NCI-H82 (cell line): ENCODE results near the gene KIF17.

Source experiments
- DNase-seq: peaks from one replicate; lab custom pipeline; 2025; lab: John Stamatoyannopoulos, UW

Gene KIF17

DNA sequence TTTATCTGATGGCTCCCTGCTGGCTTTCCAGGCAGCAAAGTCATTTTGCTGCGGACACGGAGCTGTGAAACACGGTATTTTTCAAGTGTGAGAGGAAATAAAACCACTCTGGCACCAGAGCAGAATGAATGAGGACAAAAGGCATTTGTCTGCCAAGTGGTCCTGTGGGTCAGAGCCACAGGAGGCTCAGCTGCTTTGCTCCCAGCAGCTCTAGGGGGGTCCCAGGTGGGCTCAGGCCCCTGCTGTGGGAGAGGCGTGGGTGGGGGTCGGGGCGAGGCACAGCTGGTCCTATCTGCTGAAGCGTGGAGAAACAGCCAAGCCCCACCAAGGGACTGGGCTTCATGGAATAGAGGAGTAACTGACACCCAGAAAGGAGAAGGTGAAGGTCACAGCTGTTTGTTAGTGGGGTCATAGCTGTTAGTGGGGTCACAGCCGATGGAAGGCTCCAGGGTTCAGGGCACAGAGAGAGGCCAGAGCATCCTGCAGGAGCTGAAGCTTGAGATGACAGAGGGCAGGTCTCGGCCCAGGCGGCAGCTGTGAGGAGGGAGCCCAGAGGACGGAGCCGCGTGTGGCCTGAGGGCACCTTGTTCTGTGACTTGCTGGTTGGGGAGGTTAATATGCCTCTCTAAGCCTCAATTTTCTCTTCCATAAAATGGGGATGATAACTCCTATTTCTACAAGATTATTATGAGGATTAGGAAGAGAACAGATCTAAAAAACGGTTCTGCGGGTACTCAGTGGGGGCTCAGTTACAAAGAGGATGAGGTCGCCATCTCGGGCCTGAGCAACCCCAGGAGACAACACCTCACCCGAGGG is 7.1 kb downstream of the KIF17 start:
- no peak for DNase-seq

DNA sequence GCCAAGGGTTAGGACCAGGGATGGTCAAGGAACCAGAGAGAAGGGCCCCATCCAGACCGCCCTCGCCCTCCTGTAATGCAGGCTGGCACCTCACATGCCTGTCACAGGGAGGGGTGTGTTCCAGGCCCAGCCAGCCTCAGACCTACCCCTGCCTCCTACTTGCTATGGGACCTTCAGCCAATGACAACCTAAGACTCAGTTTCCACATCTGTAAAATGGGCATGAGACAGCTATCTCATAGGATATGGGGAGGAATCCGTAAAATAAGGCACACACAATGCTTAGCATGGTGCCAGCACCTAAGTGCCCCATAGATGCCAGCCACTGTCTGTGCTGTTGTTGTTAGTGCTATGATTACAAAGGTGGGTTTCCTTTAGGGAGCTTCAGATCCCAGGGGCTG is 7.9 kb downstream of the KIF17 start:
- DNase-seq: no peak

DNA sequence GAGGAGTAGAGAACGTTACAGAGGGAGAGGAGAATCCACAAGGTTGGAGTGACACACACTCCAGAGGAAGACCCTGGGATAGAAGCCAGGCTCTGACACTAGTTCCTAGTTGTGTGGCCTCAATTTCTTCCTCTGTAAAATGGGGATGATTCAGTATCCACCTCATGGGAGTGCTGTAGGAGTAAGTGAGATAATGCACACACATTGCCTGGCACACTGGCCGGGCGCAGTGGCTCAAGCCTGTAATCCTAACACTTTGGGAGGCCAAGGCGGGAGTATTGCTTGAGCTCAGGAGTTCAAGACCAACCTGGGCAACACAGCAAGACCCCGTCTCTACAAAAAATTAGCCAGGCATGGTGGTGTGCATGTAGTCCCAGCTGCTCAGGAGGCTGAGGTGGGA is 8.9 kb downstream of the KIF17 start:
- no peak for DNase-seq

DNA sequence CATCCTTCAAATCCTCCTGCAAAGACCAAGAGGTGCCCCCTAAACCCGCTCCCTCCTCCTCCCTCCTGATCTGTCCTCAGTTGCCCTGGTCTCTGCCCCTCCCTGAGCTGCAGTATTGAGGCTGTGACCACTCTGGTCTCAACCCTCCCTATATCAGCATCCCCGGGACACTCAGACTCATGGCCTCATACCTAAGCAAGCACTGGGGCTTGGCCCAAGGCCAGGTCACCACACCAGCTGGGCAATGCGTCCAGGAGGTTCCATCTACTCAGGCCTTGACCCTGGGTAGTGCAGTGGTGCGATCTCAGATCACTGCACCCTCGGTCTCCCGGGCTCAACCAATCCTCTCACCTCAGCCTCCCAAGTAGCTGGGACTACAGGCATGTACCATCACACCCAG is 9.8 kb downstream of the KIF17 start:
- DNase-seq: no peak

DNA sequence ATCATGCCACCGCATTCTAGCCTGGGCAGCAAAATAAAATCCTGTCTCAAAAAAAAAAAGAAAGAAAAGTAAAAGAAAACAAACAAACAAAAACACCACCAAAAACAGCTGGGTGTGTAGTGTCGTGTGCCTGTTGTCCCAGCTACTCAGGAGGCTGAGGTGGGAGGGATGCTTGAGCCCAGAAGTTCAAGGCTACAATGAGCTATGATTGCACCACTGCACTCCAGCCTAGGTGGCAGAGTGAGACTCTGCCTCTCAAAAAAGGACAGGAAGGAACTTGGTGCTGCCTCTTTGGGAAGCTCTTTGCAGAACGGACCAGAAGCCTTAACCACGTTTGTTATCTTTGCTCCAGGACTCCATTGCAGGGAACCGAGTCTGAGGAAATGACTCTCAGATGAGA is 11.0 kb downstream of the KIF17 start:
- no peak for DNase-seq

DNA sequence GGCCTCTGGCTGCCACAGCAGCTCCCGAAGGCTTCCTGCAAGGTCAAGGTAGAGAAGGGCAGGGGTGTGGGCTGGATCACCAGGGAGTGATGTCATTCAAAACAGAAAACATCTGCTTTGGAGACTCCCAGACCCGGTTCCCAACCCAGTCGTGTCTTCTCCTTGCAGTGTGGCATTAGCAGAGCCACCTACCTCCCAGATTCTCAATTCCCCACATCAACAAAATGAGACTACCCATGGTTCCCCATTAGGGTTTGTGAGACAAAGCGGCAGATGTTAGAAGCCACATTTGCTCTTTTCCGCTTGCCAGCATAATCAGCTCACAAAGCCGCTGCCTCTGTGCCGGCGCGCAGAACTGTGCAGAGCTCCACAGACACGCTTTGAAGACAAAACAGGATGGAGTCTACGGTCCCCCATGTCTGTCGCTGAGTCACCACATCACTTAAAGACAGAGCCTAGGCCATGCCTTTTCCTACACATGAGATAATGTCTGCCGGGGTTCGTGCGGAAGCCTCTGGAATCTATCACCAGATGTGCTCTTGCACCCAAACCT is 12.5 kb downstream of the KIF17 start:
- peak; percentile 68 for DNase-seq

DNA sequence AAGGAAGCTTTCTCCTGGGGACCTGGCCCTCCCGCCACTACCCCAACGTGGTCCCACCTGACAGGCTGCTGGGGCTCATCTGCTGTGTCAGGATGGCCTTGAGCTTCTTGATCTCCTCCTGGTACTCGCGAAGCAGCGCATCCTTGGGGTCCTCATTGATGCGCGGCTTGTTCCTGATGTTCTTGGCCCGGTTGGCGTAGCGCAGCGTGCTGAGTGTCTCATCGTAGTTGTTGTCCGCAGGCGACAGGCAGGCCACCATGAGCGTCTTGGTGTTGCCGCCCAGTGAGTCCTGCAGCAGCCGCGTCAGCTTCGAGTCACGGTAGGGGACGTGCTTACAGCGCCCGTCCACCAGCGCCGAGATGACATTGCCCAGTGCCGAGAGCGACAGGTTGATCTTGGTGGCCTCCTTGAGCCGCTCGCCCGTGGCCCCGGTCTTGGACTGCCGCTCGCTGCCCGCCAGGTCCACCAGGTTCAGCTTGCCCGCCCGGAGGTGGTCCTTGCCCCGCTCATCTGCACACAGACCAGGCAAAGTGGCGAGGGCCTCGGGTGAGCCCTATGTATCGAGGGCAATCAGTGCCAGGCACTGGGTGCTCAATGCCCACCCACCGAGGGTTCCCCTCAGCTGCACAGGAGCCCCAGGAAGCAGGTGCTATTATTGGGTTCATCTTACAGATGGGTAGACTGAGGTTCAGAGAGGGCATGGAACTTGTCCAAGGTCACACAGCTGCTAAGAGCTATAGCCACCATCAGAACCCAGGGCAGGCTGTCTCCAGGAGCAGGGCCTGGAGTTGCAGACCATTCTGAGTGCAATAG is 13.2 kb downstream of the KIF17 start:
- no peak for DNase-seq

DNA sequence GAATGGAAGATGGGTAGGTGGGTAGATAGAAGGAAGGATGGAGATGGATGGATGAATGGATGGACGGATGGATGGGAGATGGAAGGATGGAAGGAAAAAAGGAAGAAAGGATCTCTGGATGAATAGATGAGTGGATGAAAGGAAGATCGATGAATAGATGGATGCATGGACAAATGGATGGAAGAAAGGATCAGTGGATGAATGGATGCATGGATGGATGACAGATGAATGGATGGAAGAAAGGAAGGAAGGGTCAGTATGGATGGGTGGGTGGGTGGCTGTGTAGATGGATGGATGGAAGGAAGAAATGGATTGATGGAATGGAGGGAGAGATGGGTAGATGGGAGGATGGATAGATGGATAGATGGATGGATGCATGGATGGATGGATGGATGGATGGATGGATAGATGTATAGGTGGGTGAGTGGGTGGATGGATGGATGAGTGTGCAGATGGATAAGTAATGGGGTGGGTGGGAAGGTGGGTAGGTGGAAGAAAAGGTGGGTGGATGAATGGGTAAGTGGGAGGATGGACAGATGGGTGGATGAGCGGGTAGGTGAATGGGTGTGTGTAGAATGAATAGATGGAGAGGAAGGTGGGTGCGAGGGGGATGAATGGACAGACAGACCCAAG is 14.6 kb downstream of the KIF17 start:
- DNase-seq: no peak

DNA sequence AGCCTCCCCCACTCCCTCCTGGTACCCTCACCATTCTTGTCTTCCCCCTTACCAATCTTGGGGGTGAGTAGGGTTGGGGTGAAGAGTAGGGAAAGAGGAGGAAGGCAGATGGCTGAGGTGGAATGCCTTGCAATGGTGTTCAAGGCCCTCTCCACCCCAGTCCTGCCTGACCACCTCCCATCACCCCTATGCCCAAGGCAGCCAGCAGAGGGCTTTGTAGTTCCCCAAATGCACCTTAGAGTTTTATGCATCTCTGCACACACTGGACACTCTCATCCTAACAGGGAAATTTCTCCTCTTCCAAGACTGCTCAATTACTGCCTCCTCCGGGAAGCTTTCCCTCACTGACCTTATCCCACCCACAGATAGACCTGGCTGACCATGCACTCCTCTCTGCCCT is 15.4 kb downstream of the KIF17 start:
- DNase-seq: no peak

DNA sequence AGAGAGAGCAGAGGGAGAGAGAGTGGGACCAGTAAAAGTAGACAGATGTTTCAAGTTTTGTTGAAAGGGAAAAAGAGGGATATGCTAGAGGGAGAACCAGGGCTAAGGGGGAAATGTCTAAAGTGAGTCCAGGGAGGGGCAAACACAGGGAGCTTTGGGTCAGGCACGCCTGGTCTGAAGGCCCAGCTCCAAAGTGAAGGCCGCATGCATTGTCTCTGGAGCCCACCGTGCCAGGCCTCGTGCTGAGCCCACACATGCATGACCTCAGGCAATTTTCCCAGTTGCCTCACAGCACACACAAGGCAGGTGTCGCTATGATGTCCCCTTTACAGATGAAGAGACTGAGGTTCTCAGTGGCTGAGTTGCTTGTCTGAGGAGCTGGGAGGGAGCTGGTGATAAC is 16.0 kb downstream of the KIF17 start:
- DNase-seq: no peak

DNA sequence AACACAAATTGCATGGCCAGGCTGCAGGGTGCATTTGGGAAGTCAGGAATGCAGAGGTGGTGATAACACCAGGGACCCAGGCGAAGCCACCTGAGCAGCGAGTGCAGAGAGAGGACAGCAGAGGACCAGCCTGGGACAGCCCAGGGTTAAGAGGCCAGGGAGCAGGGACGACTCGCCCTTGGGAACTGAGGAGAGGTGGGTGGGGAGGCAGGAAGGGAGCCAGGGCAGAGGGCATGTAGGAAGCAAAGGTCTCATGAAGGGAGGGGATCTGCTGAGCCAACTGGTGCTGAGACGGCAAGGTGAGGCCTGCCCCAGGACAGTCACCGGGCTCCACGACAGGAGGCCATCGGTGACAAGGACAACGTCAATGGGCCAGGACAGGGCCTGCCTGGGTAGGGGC is 16.4 kb downstream of the KIF17 start:
- DNase-seq: no peak

DNA sequence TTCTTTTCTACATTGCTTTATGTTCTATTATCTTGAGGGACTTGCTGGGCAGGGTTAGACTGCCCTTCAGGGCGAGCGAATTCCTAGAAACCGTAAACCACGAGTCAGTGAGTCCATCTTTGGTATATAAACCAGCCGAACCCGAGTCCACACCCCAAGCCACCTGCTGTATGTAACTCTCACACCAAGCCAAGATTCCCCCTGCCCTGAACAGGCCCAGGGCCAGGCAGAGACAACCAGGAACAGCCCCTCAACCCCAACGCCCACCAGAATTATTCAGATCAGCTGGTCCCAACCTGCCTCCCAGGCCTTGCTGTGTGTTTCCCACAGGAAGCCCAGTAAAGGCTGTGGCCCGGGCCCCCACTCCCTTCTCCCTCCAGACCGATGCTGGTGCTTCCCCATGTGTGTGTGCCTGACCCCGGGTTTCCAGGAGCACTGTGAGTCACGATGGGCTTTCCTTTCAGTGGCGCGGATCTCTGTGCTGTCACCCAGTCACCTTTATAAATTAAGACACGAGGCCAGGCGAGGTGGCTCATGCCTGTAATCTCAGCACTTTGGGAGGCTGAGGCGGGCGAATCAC is 17.1 kb downstream of the KIF17 start:
- no peak for DNase-seq

DNA sequence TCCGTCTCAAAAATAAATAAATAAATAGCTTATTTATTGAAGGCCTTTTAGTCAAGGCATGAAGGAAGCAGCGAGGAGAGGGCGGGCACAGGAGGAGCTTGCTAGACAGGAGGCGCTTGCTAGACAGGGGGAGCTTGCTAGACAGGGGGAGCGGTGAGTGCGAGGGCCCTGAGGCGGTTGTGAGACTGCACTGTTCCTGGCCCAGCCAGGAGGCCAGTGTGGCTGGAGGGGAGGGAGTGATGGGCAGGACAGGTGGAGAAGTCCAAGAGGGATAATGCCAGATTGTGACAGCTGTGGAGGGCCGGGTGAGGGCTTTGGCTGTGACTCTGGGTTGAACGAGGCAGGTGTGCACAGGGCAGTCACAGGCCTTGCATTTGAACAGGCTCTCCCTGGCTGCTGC is 18.2 kb downstream of the KIF17 start:
- DNase-seq: peak; percentile 50

DNA sequence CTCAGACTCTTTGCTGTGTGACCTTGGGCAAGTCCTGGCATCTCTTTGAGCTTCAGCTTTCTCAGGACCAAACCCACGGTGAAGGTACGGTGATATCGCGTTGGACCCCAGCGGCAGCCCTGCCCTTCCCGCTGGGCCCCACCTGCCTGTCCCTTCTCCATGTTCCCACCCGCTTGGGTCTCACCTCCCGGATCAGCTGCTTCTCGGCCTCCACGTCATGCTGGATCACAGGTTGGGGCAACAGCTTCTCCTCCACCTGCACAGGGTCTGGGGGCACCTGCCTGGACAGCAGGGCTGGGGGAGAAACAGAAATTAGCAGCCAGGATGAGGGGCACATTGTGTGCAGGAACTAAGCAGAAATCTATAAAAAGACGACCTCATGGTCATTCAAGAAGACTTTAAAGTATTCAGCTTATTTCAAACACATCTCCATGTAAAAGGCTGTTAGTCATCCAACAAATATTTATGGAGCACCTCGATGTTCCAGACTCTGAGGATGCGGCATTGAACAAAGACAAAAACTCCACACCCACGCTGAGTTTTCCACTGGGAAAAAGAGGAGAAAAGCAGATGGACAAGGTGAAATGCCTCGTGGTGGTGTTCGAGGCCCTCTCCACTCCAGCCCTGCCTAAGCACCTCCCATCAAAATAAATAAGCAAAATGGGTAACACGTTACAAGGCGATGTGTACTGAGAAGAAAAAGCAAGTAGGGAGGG is 19.5 kb downstream of the KIF17 start:
- DNase-seq: no peak

DNA sequence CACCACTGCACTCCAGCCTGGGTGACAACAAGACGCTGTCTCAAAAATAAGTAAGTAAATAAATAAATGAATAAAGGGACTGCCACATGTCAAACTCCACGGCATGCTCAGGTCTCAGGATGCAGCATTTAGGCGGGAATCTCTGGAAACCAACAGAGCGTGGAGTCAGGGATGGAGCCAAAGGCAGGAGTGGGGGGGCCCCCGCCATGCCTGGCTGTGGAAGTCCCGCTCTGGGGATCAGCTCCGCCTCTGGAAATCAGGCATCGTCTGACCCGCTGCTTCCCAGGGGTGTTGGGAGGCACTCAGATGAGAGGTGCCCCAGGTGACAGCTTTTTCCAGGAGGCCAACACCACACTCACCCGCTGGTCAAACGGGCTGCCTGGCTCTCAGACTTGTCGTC is 20.2 kb downstream of the KIF17 start:
- DNase-seq: no peak

DNA sequence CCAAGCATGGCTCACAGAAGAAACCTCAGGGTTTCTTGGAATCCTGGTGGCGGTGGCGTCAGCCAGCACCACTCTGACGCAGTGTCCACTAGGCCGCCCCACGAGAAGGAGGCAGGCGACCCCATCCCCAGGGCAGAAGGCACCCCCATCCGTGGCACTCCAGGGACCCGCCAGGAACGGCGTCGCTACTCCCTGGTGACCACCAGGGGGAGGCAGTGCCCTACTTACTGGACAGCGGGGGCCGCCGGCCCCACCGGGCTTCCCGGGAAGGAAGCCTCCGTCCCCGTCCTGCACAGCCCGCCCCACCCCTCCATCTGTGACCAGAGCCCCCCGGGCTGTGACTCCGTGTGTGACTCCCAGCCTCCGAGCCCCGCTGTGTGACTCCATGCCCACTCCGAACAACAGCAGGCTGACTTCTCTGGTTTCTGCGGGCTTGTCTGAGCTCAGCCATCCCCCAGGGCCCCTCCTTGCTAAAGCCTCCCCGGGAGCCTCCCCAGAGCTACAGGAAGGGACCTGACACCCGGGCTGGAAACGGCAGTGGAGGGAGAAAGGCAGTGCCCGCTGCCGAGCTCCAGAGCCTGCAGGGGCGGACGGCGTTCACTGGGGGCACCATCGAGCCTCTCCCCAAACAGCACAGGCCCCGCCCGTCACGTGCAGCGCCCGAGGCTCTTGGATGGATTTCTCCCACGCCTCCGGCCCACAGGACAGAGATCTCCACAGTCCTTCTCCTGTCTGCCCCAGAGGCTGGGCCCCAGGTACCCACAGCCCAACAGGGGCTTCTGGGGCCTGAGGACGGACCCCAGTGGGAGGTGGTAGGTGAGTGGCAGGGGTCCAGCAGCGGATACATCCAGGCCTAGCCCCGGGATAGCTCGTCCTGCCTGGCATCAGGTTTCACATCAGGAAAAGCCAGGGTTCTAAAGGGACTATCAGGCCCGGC is 21.1 kb downstream of the KIF17 start:
- peak; percentile 97 for DNase-seq

DNA sequence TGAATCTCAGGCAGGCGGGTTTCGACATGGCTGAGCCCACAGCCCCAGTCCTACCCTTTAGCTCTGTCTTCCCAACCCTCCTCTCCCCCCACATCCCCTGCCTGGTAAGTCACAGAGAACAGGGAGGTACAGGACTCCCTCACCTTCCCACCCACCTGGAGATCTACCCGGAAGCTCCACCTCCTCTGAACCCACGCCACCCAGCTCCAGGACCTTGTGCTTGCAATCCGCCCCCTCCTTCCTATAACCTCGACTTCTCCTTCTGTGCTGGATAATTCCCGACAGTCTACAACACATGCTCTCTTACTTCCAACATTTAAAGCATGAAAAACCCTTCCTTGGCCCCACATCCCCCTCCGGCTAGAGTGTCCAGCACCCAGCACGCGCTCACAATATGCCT is 22.3 kb downstream of the KIF17 start:
- DNase-seq: no peak

DNA sequence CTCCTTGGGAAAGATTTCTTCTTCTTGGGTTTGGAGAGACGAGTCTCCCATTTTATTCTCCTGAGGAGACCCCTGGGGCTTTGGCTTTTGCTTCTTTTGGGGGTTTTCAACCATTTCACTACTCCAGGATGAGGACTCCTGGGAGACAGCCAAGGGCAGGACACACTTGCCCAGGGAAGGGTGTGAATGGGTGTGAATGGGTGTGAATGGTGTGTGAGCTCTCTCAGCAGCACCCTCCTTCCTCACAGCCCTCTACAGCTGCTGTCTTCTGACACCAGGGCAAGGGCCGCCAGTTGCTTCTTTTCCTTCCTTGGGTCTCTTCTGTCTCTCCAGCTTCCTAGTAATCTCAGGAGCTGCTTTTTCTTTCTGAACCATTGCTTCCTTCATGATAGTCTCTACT is 24.2 kb downstream of the KIF17 start:
- DNase-seq: no peak

DNA sequence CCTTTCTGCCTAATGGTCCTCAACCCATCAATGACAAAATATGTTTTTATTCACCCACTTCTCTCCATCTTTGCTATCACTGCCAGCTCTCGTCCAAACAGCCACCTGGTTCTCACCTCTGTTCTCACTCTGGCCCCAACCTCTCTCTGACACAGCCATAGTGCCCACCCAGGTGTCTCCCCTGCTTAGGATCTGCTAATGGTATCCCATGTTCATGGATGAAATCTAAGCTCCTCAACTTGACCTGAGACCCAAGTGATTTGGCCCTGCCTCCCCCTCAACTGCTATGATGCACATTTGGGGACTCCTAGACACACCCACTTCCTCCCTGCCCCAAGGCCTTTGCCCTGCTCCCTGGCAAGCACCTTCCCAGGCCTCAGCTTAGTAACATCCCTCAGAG is 25.9 kb downstream of the KIF17 start:
- no peak for DNase-seq

DNA sequence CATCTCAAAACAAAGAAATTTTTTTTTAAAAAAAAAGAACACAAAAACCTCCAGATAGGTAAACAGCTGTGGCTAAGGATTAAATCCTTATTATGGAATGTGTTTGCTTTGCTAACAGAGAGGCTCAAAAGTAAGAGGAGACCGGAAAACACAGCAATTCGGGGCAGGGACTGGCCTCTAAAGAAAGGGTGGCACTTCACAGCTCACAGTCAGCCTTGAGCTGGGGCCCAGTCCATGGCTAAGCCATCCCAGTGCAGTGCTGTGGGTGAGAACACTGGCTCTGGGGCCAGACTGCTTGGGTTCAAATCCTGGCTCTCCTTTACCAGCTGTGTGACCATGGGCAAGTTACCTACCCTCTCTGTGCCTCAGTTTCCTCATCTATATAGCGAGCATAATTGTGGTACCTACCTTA is 28.2 kb downstream of the KIF17 start:
- no peak for DNase-seq
